Panc1 (cell line): ENCODE measurements around the gene ABHD2. TPM values are rescaled to one million over a fixed set of nuclear protein-coding genes. Genes with fewer than 3 reads are reported as not detected.

Experiments used
- ATAC-seq: fragments of 200-7000 bp; cut with Tn5 transposase; 2 replicates; pipeline ENCODE4 v1.9.1; 2020; ENCODE audit warnings: mild to moderate bottlenecking, moderate library complexity
- BruUV-seq: library from RNA; stranded (reverse); fragments of 400-500 nt; replicated peaks from 2 replicates; lab custom pipeline; 2021; lab: Mats Ljungman, UMichigan
- CTCF ChIA-PET: fragments of 300-600 bp; sonication (Branson Sonifier 250); formaldehyde crosslinking; loops from one replicate; lab custom pipeline; 2022; ENCODE audit warnings: antibody characterized with exemption; lab: Charles Lee
- POLR2A ChIA-PET: fragments of 300-600 bp; sonication (Branson Sonifier 250); formaldehyde crosslinking; loops from one replicate; lab custom pipeline; 2022; ENCODE audit warnings: antibody characterized with exemption; lab: Charles Lee
- DNase-seq: peaks from one replicate; pipeline ENCODE4 v3.0.0-alpha.2; 2010; ENCODE audit warnings: low read depth, low spot score
- H3K27ac ChIP-seq: 2 replicates; pipeline ENCODE4 v1.5.1; 2011; ENCODE audit warnings: mild to moderate bottlenecking, low read length, inconsistent platforms
- H3K27me3 ChIP-seq: fragments of 200-500 bp; sonication (Bioruptor generic); 2 replicates; pipeline ENCODE4 v1.6.0; 2014; ENCODE audit warnings: low read length, inconsistent platforms; ENCODE audit not compliant: control insufficient read depth, insufficient read depth
- H3K36me3 ChIP-seq: fragments of 200-500 bp; sonication (Bioruptor generic); 2 replicates; pipeline ENCODE4 v1.5.1; 2014; ENCODE audit warnings: inconsistent platforms, mild to moderate bottlenecking, low read length, moderate library complexity; ENCODE audit not compliant: control insufficient read depth, insufficient read depth
- H3K4me1 ChIP-seq: 2 replicates; pipeline ENCODE4 v1.5.1; 2011; ENCODE audit warnings: inconsistent platforms, mild to moderate bottlenecking, low read length, moderate library complexity; ENCODE audit not compliant: control insufficient read depth, insufficient read depth
- H3K4me3 ChIP-seq, 2 experiments: 2 replicates each; pipeline ENCODE4 v1.5.1; 2011 to 2012; ENCODE audit warnings: low read depth in 2 of 2, low read length in 2 of 2, mild to moderate bottlenecking in 2 of 2, inconsistent platforms in 1 of 2, moderate library complexity in 1 of 2
- H3K9me3 ChIP-seq: fragments of 200-500 bp; sonication (Bioruptor generic); 2 replicates; pipeline ENCODE4 v1.5.1; 2014; ENCODE audit warnings: low read depth, mild to moderate bottlenecking, inconsistent platforms, low read length, moderate library complexity; ENCODE audit not compliant: control insufficient read depth, insufficient read depth
- CTCF ChIP-seq: fragments of 450-650 bp; IDR thresholded peaks from 2 replicates; pipeline ENCODE4 v1.5.1; 2017; ENCODE audit warnings: mild to moderate bottlenecking
- POLR2AphosphoS5 ChIP-seq: IDR thresholded peaks from 2 replicates; pipeline ENCODE4 v1.6.1; 2012; ENCODE audit warnings: mild to moderate bottlenecking, low read depth, low read length, moderate library complexity
- REST ChIP-seq, 2 experiments: IDR thresholded peaks; 2 replicates each; pipeline ENCODE4 v1.6.1; 2011 to 2012; ENCODE audit warnings: low read depth in 2 of 2, control low read depth in 1 of 2, low read length in 1 of 2, mild to moderate bottlenecking in 1 of 2, moderate library complexity in 1 of 2; ENCODE audit not compliant: insufficient read depth in 1 of 2
- SIN3A ChIP-seq: IDR thresholded peaks from 2 replicates; pipeline ENCODE4 v1.6.1; 2012; ENCODE audit warnings: low read depth, mild to moderate bottlenecking, low read length, moderate library complexity, borderline replicate concordance; ENCODE audit not compliant: insufficient read depth
- TCF7L2 ChIP-seq: IDR thresholded peaks from 2 replicates; pipeline ENCODE4 v1.6.1; 2011; ENCODE audit warnings: mild to moderate bottlenecking, low read depth, low read length, inconsistent platforms
- in situ Hi-C: cut with HindIII; loops from 2 replicates; pipeline ENCODE4 v1.10.0; 2016; ENCODE audit warnings: low sequenced_read_pairs, low pct_unique_long_range_greater_than_20kb
- intact Hi-C: fragments of 100-400 bp; cut with micrococcal nuclease; formaldehyde crosslinking; loops from one replicate; pipeline ENCODE4 v1.10.0; 2022; ENCODE audit not compliant: unreplicated experiment
- total RNA-seq: library from RNA; stranded (reverse); gene quantifications from one replicate; pipeline ENCODE4 v1.2.1, GENCODE V29; 2021; ENCODE audit not compliant: unreplicated experiment

ABHD2 gene
- total RNA-seq, 1 experiment from 2014 or later, result 95.0 TPM

- no TSS peak for BruUV-seq
Observed at GRCh38 chr15:89217031-89217430, 128.8 kb downstream of the ABHD2 start.

DNA sequence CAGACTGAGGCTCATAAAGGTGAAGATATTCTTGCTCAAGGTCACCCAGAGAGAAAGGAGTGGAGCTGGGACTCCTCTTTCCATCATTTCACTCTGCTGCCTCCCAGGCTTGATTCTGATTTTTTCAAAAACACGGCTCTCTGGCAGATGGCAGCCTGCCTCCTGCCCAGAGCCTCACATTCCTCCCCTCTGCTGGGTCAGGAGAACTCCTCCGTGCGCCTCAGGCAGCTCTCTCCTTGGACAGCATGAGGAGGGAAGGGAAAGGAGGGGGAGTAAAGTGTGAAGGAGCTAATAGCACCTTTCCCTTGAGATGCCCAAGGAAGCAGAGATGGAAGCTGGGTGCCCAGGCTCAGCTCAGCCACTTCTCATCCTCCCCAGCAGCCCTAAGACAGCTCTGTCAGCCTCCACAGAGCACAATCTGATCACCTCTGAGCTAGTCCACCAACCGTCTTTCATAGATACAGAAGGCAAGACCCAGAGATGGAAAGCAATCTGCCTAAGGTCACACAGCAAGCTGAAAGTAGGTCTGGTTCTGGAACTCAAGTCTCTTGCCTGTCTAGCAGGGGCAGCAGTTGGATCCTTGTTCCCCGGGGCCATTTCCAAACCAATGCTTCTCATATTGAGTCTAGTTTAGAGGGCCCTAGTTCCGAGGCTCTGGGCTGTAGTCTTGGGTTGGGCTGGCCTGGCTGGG is 129.6 kb downstream of the ABHD2 start:
- no peak for ATAC-seq

More at GRCh38 chr15:89217031-89217430, 128.8 kb downstream of the ABHD2 start:
- DNase-seq, result no peak
- in situ Hi-C loops (no loop called here), intact Hi-C loops (no loop called here)
- Histone ChIP-seq H3K36me3 (no peaks in the 10 kb centered on the region), H3K9me3 (no peaks in the 10 kb centered on the region), H3K27me3 (no peaks in the 10 kb centered on the region), H3K27ac (no peak overlapping the region), H3K4me3 (no peak overlapping the region), H3K4me1 (no peaks in the 10 kb centered on the region)
- no peak for ATAC-seq
- ChIA-PET CTCF (no interaction called here), POLR2A (no interaction called here)
- TF ChIP-seq SIN3A (no peak), POLR2AphosphoS5 (no peak), CTCF (no peak), TCF7L2 (no peak), REST (IDR thresholded peaks at IDR 0.05; ENCODE audit: insufficient read depth in 1 of 2, low read depth in 2 of 2, low read length in 1 of 2) (no peak)

More for the DNA sequence above, 129.6 kb downstream of the ABHD2 start:
- H3K9me3 ChIP-seq, result no peaks in the 10 kb centered on the region
- H3K36me3 ChIP-seq, result no peaks in the 10 kb centered on the region
- no peak overlapping the region for H3K27ac ChIP-seq
- TF ChIP-seq CTCF, result no peak
- no peak for TF ChIP-seq POLR2AphosphoS5
- TF ChIP-seq SIN3A, result no peak
- no peak for TF ChIP-seq TCF7L2
- no peak for TF ChIP-seq REST (IDR thresholded peaks at IDR 0.05; ENCODE audit: insufficient read depth in 1 of 2, low read depth in 2 of 2, low read length in 1 of 2)
- BruUV-seq, result no TSS peak
- in situ Hi-C loops (no loop called here), intact Hi-C loops (no loop called here)
- no peak overlapping the region for H3K4me3 ChIP-seq
- ChIA-PET CTCF (no interaction called here), POLR2A (no interaction called here)
- H3K4me1 ChIP-seq, result no peaks in the 10 kb centered on the region
- no peaks in the 10 kb centered on the region for H3K27me3 ChIP-seq
- DNase-seq, result no peak
